ENCODE measurements around the gene ADCY5. TPM values are rescaled to one million over a fixed set of nuclear protein-coding genes. Genes with fewer than 3 reads are reported as not detected.

Gene ADCY5
- polyA plus RNA-seq, 6 donors from 2014 or later, result 0.04 to 0.09 TPM; not detected in 4

- H3K9me3 Mint-ChIP-seq, result no peaks in the 10 kb centered on the region
Observed at GRCh38 chr3:123449102-123449996, 459 bp upstream of the ADCY5 start.

DNA sequence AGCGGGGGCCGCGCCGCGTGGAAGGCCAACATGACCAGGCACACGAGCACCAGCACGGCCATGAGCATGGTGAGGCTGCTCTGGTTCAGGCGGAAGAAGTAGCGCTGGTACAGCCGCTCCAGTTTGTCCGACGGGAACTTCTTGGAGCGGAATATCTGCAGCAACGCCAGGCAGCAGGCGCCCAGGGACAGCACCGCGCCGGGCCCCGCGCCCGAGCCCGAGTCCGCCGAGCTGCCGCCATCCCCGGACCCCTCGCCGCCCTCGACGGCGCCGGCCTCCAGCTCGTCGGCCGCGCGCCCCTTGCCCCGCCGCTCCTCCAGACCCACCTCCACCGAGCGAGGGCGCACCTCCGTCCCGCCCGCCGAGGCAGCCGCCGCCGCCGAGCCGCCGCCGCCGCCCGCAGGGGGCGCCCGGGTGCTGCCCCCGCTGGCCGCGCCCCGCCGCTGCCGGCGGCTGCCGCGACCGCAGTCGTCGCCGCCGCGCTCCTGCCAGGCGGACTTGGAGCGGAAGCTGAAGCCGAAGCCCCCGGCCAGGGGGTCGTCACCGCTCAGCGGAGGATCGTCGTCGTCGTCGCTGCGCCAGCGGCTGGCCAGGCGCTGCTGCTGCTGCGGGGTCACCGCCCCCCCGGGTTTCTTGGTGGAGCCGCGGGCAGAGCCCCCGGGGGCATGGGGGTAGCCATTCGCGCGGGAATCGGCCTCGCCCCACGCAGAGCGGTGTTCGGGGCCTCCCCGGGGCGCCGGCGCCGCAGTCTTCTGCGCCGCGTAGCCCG lies 957 bp downstream of the ADCY5 start:
- Mint-ChIP-seq H3K4me1 (peaks cover 5 to 7% (median 5%) of the 10 kb centered on the region in 3 donors), H3K9me3 (no peaks in the 10 kb centered on the region), H3K36me3 (no peaks in the 10 kb centered on the region), H3K4me3 (peak overlapping the region in 4 of 8 donors; percentile 68 to 83 (median 74)), H3K27me3 (peaks cover 53 to 70% (median 62%) of the 10 kb centered on the region in 3 donors), H3K27ac (no peak overlapping the region)
- DNase-seq, result peak; percentile 50
- ATAC-seq (ENCODE audit: low read depth in 2 of 2), result peak; percentile 63 to 71

More at GRCh38 chr3:123449102-123449996, 459 bp upstream of the ADCY5 start:
- Mint-ChIP-seq H3K4me1 (peaks cover 5 to 7% (median 5%) of the 10 kb centered on the region in 3 donors), H3K36me3 (no peaks in the 10 kb centered on the region), H3K27ac (no peak overlapping the region), H3K27me3 (peaks cover 51 to 66% (median 60%) of the 10 kb centered on the region in 3 donors), H3K4me3 (peak overlapping the region in 6 of 8 donors; percentile 56 to 84 (median 74))
- ATAC-seq (ENCODE audit: low read depth in 2 of 2) (peak; percentile 20 to 27), DNase-seq (no peak)

- Mint-ChIP-seq H3K36me3 (no peaks in the 10 kb centered on the region), H3K27me3 (peaks cover 53 to 72% (median 66%) of the 10 kb centered on the region in 3 donors), H3K9me3 (no peaks in the 10 kb centered on the region), H3K4me1 (peaks cover 5 to 7% (median 5%) of the 10 kb centered on the region in 3 donors), H3K4me3 (peak overlapping the region; percentile 32 to 88 (median 66)), H3K27ac (no peak overlapping the region)
- ATAC-seq (ENCODE audit: low read depth in 2 of 2), result no peak
- no peak for DNase-seq
Observed at GRCh38 chr3:123447416-123447748, 1.5 kb downstream of the ADCY5 start.

- Mint-ChIP-seq H3K27me3 (peaks cover 53 to 73% (median 69%) of the 10 kb centered on the region in 3 donors), H3K4me1 (peaks cover 5 to 7% (median 5%) of the 10 kb centered on the region in 3 donors), H3K4me3 (peak overlapping the region; percentile 52 to 88 (median 76)), H3K36me3 (no peaks in the 10 kb centered on the region), H3K27ac (no peak overlapping the region), H3K9me3 (no peaks in the 10 kb centered on the region)
- no peak for DNase-seq
- ATAC-seq (ENCODE audit: low read depth in 2 of 2), result no peak
Observed at GRCh38 chr3:123446610-123447109, 2.2 kb downstream of the ADCY5 start.

DNA sequence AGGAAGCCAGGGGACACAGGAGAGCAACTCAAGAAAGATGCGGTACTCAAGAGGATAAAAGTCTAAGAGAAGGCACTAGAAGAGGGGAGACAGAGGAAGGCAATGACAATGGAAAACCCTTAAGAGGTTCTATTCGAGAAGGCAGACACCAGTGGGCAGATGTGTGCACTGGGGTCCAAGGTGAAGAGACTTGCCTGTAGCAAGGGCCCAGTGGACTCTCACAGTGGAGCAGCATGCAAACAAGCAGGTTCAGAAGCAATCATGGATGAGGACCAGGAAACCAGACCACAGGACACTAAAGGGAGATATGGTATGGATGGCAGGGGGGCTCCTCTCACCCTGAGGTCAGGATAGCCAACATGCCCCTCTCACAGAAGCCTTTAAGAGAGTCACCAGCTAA lies 2.7 kb downstream of the ADCY5 start:
- peaks cover 5 to 7% (median 5%) of the 10 kb centered on the region in 3 donors for H3K4me1 Mint-ChIP-seq
- H3K27ac Mint-ChIP-seq, result no peak overlapping the region
- H3K4me3 Mint-ChIP-seq, result peak overlapping the region in 7 of 8 donors; percentile 15 to 88 (median 76)
- H3K9me3 Mint-ChIP-seq, result no peaks in the 10 kb centered on the region
- no peak for ATAC-seq (ENCODE audit: low read depth in 2 of 2)
- H3K27me3 Mint-ChIP-seq, result peaks cover 50 to 73% (median 71%) of the 10 kb centered on the region in 3 donors
- DNase-seq, result no peak
- H3K36me3 Mint-ChIP-seq, result no peaks in the 10 kb centered on the region

GRCh38 chr3:123445702-123446101 lies 3.2 kb downstream of the ADCY5 start:
- ATAC-seq (ENCODE audit: low read depth in 2 of 2), result no peak
- DNase-seq, result no peak
- Mint-ChIP-seq H3K4me1 (peaks cover 5 to 7% (median 5%) of the 10 kb centered on the region in 3 donors), H3K36me3 (no peaks in the 10 kb centered on the region), H3K4me3 (peak overlapping the region in 3 of 8 donors; percentile 15 to 88 (median 54)), H3K27me3 (peaks cover 50 to 71% (median 71%) of the 10 kb centered on the region in 3 donors), H3K27ac (no peak overlapping the region), H3K9me3 (no peaks in the 10 kb centered on the region)

DNA sequence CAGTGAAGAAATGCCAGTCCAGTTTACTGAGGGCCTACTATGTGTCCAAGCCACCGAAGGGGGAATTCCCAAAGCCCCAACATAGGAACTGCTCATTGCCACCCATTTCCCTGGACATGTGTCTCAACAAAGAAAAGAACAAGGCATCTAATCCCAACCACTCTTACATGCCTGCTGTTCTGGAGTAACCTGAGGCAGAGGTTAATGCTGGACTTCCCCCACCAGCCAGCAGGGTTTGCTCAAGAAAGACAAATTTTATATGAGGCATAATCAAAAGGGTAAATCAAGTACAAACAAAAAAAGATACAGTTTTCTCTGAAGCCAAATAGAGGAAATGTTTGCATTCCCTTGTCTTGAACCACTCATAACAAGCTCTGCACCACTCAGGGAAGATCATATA lies 4.1 kb downstream of the ADCY5 start:
- Mint-ChIP-seq H3K27me3 (peaks cover 49 to 71% (median 69%) of the 10 kb centered on the region in 3 donors), H3K4me1 (peaks cover 0 to 5% (median 4%) of the 10 kb centered on the region in 3 donors), H3K9me3 (no peaks in the 10 kb centered on the region), H3K4me3 (peak overlapping the region in 1 of 8 donors; percentile 46), H3K27ac (peak overlapping the region in 2 of 6 donors; percentile 12 to 52), H3K36me3 (no peaks in the 10 kb centered on the region)
- DNase-seq (no peak), ATAC-seq (ENCODE audit: low read depth in 2 of 2) (no peak)

- ATAC-seq (ENCODE audit: low read depth in 2 of 2), result no peak
Observed at GRCh38 chr3:123444023-123444422, 4.9 kb downstream of the ADCY5 start.

DNA sequence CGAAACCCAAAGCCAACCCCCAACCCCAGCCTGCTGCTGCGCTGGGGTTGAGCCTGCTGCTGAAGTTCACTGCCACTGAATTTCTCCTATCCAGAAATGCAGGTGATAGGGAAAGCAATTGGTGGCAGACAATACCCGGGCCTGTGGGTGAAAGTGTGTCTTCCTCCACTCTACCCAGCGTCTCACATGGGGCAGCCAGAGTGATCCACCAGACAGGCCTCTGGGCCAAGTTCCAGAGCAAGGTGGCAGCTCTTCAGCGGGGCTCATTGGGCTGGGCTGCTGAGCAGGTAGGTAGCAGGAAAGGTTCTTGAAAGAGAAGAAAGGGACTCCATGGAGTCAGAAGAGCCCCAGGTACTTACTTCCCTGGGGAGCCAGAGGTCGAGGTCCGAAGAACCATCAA lies 6.0 kb downstream of the ADCY5 start:
- ATAC-seq (ENCODE audit: low read depth in 2 of 2) (no peak), DNase-seq (no peak)
- no peak overlapping the region for H3K27ac Mint-ChIP-seq
- H3K4me1 Mint-ChIP-seq, result peaks cover 0 to 5% (median 4%) of the 10 kb centered on the region in 3 donors
- no peaks in the 10 kb centered on the region for H3K36me3 Mint-ChIP-seq
- H3K9me3 Mint-ChIP-seq, result no peaks in the 10 kb centered on the region
- peaks cover 49 to 80% (median 78%) of the 10 kb centered on the region in 3 donors for H3K27me3 Mint-ChIP-seq
- H3K4me3 Mint-ChIP-seq, result no peak overlapping the region

More at GRCh38 chr3:123444023-123444422, 4.9 kb downstream of the ADCY5 start:
- no peaks in the 10 kb centered on the region for H3K36me3 Mint-ChIP-seq
- H3K4me3 Mint-ChIP-seq, result no peak overlapping the region
- H3K4me1 Mint-ChIP-seq, result peaks cover 0 to 5% (median 4%) of the 10 kb centered on the region in 3 donors
- no peaks in the 10 kb centered on the region for H3K9me3 Mint-ChIP-seq
- peaks cover 49 to 72% (median 69%) of the 10 kb centered on the region in 3 donors for H3K27me3 Mint-ChIP-seq
- no peak overlapping the region for H3K27ac Mint-ChIP-seq
- DNase-seq, result no peak

GRCh38 chr3:123442125-123442524 lies 6.8 kb downstream of the ADCY5 start:
- H3K27me3 Mint-ChIP-seq, result peaks cover 52 to 82% (median 81%) of the 10 kb centered on the region in 3 donors
- no peak overlapping the region for H3K4me3 Mint-ChIP-seq
- peaks cover 0 to 4% (median 2%) of the 10 kb centered on the region in 3 donors for H3K4me1 Mint-ChIP-seq
- DNase-seq (no peak), ATAC-seq (ENCODE audit: low read depth in 2 of 2) (no peak)
- H3K9me3 Mint-ChIP-seq, result no peaks in the 10 kb centered on the region
- no peaks in the 10 kb centered on the region for H3K36me3 Mint-ChIP-seq
- no peak overlapping the region for H3K27ac Mint-ChIP-seq

DNA sequence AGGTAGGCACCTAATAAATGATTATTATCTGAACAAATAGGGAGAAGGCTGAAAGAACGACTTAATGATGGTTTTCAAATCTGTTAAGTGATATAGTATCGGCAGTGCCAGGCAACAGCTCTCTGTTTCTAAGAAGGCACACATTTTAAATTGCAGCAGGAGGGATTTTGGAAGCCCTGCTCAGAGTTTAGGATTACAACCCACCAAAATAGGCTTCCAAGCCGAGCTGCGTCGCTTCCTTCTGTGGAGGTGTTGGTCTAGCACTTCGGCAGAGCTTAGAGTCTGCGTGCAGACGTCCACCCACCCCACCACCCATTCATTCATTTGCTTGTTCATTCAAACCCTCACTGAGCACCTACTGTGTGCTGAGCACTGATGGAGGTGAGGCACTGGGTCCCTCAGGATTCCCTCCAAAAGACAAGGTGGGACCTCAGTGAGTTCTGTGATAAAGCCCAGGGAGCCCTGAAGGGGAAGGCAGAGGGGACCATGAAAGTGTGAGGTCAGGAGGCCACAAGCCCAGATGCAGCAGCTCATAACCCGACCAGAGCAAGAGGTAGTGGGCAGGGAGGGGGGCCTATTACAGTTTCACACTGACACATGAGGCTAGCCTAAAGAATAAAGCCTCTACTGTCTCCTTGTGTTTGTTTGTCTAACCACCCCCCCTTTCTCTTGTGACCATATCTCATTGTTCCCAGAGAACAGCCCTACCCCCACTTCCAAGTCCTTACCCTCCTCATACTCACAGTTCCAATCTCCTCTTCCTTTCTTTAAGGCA lies 8.9 kb downstream of the ADCY5 start:
- Mint-ChIP-seq H3K36me3 (no peaks in the 10 kb centered on the region), H3K4me1 (no peaks in the 10 kb centered on the region), H3K27me3 (peaks cover 30 to 66% (median 60%) of the 10 kb centered on the region in 3 donors), H3K9me3 (no peaks in the 10 kb centered on the region), H3K4me3 (no peak overlapping the region), H3K27ac (no peak overlapping the region)
- no peak for ATAC-seq (ENCODE audit: low read depth in 2 of 2)
- no peak for DNase-seq

DNA sequence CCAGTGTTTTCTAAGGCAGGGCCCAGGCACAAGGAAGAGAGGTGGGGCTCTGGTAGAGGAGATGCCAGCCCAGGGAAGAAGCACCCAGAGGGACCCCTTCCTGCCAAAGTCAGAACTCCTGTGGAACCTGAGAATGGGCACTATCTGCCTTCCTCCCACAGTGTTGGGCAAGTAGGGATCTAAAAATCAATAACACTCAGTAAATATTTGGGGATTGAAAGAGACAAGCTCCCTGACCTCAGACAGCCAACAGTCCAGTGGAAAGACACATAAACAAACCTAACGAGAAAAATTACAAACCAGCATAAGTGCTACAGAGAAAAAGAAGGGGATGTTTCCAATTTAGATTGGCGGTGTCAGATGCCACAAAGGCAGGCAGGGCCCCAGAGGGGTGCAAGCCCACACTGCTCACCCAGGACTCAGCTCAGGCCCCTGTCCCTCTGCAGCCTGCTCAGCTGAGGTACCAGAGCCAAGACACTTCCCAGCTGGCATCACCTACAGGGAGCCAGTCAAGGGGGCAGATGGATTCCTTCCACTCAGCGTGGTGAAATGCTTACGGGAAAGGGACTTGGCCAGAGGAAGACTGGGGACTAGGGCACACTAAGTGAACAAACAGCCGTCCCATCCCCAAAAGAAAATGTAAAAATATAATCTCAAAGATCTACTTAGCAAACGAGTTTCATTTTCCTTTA lies 15.9 kb downstream of the ADCY5 start:
- Mint-ChIP-seq H3K27ac (no peak overlapping the region), H3K4me3 (no peak overlapping the region), H3K36me3 (no peaks in the 10 kb centered on the region), H3K9me3 (no peaks in the 10 kb centered on the region), H3K27me3 (peaks cover 4 to 17% (median 14%) of the 10 kb centered on the region in 3 donors), H3K4me1 (no peaks in the 10 kb centered on the region)
- ATAC-seq (ENCODE audit: low read depth in 2 of 2) (no peak), DNase-seq (no peak)

Measured in naive B cell (primary cell).